HepG2 (cell line): ENCODE data around the gene NRN1L. TPM values are rescaled to one million over a fixed set of nuclear protein-coding genes. Genes with fewer than 3 reads are reported as not detected.
A peak's percentile ranks its signal among the peaks of the same experiment; 100 is the strongest.

ENCODE experiments used
- BORCS8-MEF2B ChIP-seq: sonication (generic); formaldehyde crosslinking; IDR thresholded peaks from 2 replicates; pipeline ENCODE4 v1.8.0; 2022; ENCODE audit warnings: mild to moderate bottlenecking, missing genetic modification reagents
- BRCA1 ChIP-seq: sonication (generic); formaldehyde crosslinking; IDR thresholded peaks from 2 replicates; pipeline ENCODE4 v1.4.0; 2020; ENCODE audit warnings: missing genetic modification reagents
- ELF3 ChIP-seq: IDR thresholded peaks from 2 replicates; pipeline ENCODE4 v1.6.1; 2016; ENCODE audit warnings: missing genetic modification reagents, missing compliant biosample characterization
- FOXP1 ChIP-seq, 2 experiments: fragments of 450-650 bp in 1 of 2; IDR thresholded peaks; 2 replicates each; pipeline ENCODE4 v1.6.1; 2017 to 2018; ENCODE audit warnings: antibody characterized with exemption in 1 of 2
- IKZF1 ChIP-seq: fragments of 450-650 bp; IDR thresholded peaks from 2 replicates; pipeline ENCODE4 v1.7.1; 2016
- PHF8 ChIP-seq: sonication (generic); formaldehyde crosslinking; IDR thresholded peaks from 2 replicates; pipeline ENCODE4 v1.5.0; 2020; ENCODE audit warnings: missing genetic modification reagents
- PLRG1 ChIP-seq: fragments of 450-650 bp; conservative IDR thresholded peaks from 2 replicates; pipeline ENCODE4 v1.6.1; 2016
- PTBP1 ChIP-seq: fragments of 200-400 bp; formaldehyde crosslinking; IDR thresholded peaks from 2 replicates; pipeline ENCODE4 v1.6.1; 2018; ENCODE audit warnings: low read length, low read depth; ENCODE audit not compliant: poor library complexity, severe bottlenecking
- SSRP1 ChIP-seq: IDR thresholded peaks from 2 replicates; pipeline ENCODE4 v1.6.1; 2016; ENCODE audit warnings: control low read depth
- ZBTB42 ChIP-seq: sonication (generic); formaldehyde crosslinking; IDR thresholded peaks from 2 replicates; pipeline ENCODE4 v1.5.0; 2020; ENCODE audit warnings: mild to moderate bottlenecking, missing genetic modification reagents
- ZFX ChIP-seq: sonication (generic); formaldehyde crosslinking; IDR thresholded peaks from 2 replicates; pipeline ENCODE4 v1.4.0; 2020; ENCODE audit warnings: mild to moderate bottlenecking, low read depth, missing genetic modification reagents, moderate library complexity
- ZNF232 ChIP-seq: sonication (generic); formaldehyde crosslinking; IDR thresholded peaks from 2 replicates; pipeline ENCODE4 v1.4.0; 2020; ENCODE audit warnings: missing genetic modification reagents, borderline replicate concordance
- ZNF3 ChIP-seq: IDR thresholded peaks from 2 replicates; pipeline ENCODE4 v1.7.0; 2017; ENCODE audit warnings: inconsistent platforms
- ZNF460 ChIP-seq: sonication (generic); formaldehyde crosslinking; IDR thresholded peaks from 2 replicates; pipeline ENCODE4 v1.5.1; 2020; ENCODE audit warnings: missing genetic modification reagents, mild to moderate bottlenecking, borderline replicate concordance
- ZNF496 ChIP-seq: sonication (generic); formaldehyde crosslinking; IDR thresholded peaks from 2 replicates; pipeline ENCODE4 v1.8.1; 2023; ENCODE audit warnings: mild to moderate bottlenecking, moderate library complexity, missing genetic modification reagents; ENCODE audit not compliant: insufficient replicate concordance
- ZZZ3 ChIP-seq: sonication (generic); formaldehyde crosslinking; IDR thresholded peaks from 2 replicates; pipeline ENCODE4 v1.4.0; 2020; ENCODE audit warnings: missing genetic modification reagents, mild to moderate bottlenecking, borderline replicate concordance
- polyA plus RNA-seq, 8 experiments: library from polyadenylated mRNA; depleted of rRNA in 3 of 8; stranded (reverse) in 7 of 8; unstranded in 1 of 8; fragments of >200 nt; fragmentation: Illumina TruSeq in 4 of 8; extraction: Trizol in 4 of 8; gene quantifications; 2 replicates each; pipeline versions ENCODE4 v1.2.1 to v1.2.3, GENCODE V29; 2011 to 2016; ENCODE audit warnings: low read depth in 4 of 8, missing spikeins in 1 of 8, mixed read lengths in 1 of 8; ENCODE audit not compliant: insufficient read depth in 1 of 8
- total RNA-seq, 5 experiments: library from RNA; depleted of rRNA; stranded (reverse); fragments of >200 nt; fragmentation: Illumina TruSeq; extraction: Trizol; gene quantifications; 2 replicates each; pipeline ENCODE4 v1.2.3, GENCODE V29; 2016; ENCODE audit warnings: low read depth in 1 of 5
- TF ChIP-seq, protein P1 (sequence below): sonication (generic); formaldehyde crosslinking; conservative IDR thresholded peaks from 2 replicates; pipeline ENCODE4 v1.8.0; 2022; ENCODE audit warnings: mild to moderate bottlenecking, moderate library complexity, missing genetic modification reagents
- TF ChIP-seq, protein P2 (sequence below): sonication (generic); formaldehyde crosslinking; IDR thresholded peaks from 2 replicates; pipeline ENCODE4 v1.5.1; 2020; ENCODE audit warnings: missing genetic modification reagents, mild to moderate bottlenecking, borderline replicate concordance
- TF ChIP-seq, protein P3 (sequence below): sonication (generic); formaldehyde crosslinking; IDR thresholded peaks from 2 replicates; pipeline ENCODE4 v1.5.0; 2020; ENCODE audit warnings: mild to moderate bottlenecking, missing genetic modification reagents
- TF ChIP-seq, protein P4 (sequence below): IDR thresholded peaks from 2 replicates; pipeline ENCODE4 v1.6.1; 2018; ENCODE audit warnings: missing genetic modification reagents
- TF ChIP-seq, protein P5 (sequence below): sonication (generic); formaldehyde crosslinking; IDR thresholded peaks from 2 replicates; pipeline ENCODE4 v1.9.0; 2021; ENCODE audit warnings: missing genetic modification reagents, mild to moderate bottlenecking, borderline replicate concordance

The NRN1L gene
- total and polyA plus RNA-seq, 2 of the 13 experiments (the other 11 are each of a cell fraction or from before 2014, with no cell fraction given) = 0.53 to 1.2 TPM

DNA sequence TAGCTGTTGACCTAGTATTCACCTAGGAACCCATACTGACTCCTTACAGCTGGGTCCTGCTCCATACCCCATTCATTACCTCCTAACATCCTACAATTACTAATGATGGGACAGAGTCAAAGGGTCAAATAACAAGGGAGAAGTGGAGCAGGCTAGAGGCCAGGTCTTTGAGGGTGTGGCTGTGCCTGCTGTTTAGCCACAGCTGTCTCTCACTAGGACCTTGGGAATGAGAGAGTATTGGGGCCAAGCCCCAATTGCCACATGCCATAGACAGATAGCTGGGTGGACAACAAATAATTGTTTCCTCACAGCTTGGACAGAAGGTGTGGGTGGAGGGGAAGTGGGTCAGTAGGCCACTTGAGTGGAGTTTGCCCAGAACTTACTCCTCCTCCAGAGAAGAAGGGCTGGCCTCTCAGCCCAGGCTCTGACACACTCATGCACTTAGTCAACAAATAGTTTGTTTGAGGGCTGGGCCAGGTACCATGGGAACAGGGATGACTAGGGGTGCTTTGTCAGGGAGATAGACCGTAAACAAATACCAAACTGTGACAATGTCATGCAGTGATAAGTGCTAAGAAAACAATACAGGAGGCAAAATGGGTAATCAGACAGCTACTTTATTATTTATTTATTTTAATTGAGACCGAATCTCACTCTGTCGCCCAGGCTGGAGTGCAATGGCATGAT lies 27.0 kb upstream of the NRN1L start (continued):
- TF ChIP-seq, protein P1, sequence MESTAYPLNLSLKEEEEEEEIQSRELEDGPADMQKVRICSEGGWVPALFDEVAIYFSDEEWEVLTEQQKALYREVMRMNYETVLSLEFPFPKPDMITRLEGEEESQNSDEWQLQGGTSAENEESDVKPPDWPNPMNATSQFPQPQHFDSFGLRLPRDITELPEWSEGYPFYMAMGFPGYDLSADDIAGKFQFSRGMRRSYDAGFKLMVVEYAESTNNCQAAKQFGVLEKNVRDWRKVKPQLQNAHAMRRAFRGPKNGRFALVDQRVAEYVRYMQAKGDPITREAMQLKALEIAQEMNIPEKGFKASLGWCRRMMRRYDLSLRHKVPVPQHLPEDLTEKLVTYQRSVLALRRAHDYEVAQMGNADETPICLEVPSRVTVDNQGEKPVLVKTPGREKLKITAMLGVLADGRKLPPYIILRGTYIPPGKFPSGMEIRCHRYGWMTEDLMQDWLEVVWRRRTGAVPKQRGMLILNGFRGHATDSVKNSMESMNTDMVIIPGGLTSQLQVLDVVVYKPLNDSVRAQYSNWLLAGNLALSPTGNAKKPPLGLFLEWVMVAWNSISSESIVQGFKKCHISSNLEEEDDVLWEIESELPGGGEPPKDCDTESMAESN = 0 out of 2 replicates have a peak, but pooled peaks have one; percentile 36
- TF ChIP-seq SSRP1 (0 out of 2 replicates have a peak, but pooled peaks have one; percentile 57), BORCS8-MEF2B (CRISPR knock-in tag) (peak; percentile 23; the same call in 1 of the 2 replicates), ZNF232 (CRISPR knock-in tag) (no peak), ZNF3 (CRISPR knock-in tag) (no peak), ZNF496 (CRISPR knock-in tag) (no peak), ZNF460 (CRISPR knock-in tag) (no peak), ZZZ3 (no peak), BRCA1 (CRISPR knock-in tag) (no peak), PTBP1 (no peak), ZFX (CRISPR knock-in tag) (no peak), PHF8 (CRISPR knock-in tag) (no peak), ZBTB42 (CRISPR knock-in tag) (no peak), FOXP1 (IDR thresholded peaks at IDR 0.05) (peak; percentile 87), FOXP1 (CRISPR knock-in tag; IDR thresholded peaks at IDR 0.05) (peak; percentile 93), IKZF1 (no peak), PLRG1 (no peak), ELF3 (CRISPR knock-in tag) (peak; percentile 75)
- TF ChIP-seq, protein P2, sequence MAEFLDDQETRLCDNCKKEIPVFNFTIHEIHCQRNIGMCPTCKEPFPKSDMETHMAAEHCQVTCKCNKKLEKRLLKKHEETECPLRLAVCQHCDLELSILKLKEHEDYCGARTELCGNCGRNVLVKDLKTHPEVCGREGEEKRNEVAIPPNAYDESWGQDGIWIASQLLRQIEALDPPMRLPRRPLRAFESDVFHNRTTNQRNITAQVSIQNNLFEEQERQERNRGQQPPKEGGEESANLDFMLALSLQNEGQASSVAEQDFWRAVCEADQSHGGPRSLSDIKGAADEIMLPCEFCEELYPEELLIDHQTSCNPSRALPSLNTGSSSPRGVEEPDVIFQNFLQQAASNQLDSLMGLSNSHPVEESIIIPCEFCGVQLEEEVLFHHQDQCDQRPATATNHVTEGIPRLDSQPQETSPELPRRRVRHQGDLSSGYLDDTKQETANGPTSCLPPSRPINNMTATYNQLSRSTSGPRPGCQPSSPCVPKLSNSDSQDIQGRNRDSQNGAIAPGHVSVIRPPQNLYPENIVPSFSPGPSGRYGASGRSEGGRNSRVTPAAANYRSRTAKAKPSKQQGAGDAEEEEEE (CRISPR knock-in tag) = peak; percentile 63; the same call in 1 of the 2 replicates
- TF ChIP-seq, protein P3, sequence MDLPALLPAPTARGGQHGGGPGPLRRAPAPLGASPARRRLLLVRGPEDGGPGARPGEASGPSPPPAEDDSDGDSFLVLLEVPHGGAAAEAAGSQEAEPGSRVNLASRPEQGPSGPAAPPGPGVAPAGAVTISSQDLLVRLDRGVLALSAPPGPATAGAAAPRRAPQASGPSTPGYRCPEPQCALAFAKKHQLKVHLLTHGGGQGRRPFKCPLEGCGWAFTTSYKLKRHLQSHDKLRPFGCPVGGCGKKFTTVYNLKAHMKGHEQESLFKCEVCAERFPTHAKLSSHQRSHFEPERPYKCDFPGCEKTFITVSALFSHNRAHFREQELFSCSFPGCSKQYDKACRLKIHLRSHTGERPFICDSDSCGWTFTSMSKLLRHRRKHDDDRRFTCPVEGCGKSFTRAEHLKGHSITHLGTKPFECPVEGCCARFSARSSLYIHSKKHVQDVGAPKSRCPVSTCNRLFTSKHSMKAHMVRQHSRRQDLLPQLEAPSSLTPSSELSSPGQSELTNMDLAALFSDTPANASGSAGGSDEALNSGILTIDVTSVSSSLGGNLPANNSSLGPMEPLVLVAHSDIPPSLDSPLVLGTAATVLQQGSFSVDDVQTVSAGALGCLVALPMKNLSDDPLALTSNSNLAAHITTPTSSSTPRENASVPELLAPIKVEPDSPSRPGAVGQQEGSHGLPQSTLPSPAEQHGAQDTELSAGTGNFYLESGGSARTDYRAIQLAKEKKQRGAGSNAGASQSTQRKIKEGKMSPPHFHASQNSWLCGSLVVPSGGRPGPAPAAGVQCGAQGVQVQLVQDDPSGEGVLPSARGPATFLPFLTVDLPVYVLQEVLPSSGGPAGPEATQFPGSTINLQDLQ (CRISPR knock-in tag) = no peak
- TF ChIP-seq, protein P4, sequence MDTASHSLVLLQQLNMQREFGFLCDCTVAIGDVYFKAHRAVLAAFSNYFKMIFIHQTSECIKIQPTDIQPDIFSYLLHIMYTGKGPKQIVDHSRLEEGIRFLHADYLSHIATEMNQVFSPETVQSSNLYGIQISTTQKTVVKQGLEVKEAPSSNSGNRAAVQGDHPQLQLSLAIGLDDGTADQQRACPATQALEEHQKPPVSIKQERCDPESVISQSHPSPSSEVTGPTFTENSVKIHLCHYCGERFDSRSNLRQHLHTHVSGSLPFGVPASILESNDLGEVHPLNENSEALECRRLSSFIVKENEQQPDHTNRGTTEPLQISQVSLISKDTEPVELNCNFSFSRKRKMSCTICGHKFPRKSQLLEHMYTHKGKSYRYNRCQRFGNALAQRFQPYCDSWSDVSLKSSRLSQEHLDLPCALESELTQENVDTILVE (CRISPR knock-in tag) = no peak
- TF ChIP-seq, protein P5, sequence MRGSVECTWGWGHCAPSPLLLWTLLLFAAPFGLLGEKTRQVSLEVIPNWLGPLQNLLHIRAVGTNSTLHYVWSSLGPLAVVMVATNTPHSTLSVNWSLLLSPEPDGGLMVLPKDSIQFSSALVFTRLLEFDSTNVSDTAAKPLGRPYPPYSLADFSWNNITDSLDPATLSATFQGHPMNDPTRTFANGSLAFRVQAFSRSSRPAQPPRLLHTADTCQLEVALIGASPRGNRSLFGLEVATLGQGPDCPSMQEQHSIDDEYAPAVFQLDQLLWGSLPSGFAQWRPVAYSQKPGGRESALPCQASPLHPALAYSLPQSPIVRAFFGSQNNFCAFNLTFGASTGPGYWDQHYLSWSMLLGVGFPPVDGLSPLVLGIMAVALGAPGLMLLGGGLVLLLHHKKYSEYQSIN = no peak
